SU-DHL-6 (cell line): Measurements from ENCODE around the gene GSTO2.

Source experiments
- H2AFZ ChIP-seq: fragments of 200-600 bp; sonication (generic); 2 replicates; pipeline ENCODE4 v1.6.1; 2014; ENCODE audit warnings: low read depth, mild to moderate bottlenecking, moderate library complexity, mixed read lengths, antibody characterized with exemption, low read length; ENCODE audit not compliant: severe bottlenecking
- H3F3A ChIP-seq: fragments of 200-600 bp; shearing (Covaris generic); 2 replicates; pipeline ENCODE4 v1.6.0; 2016; ENCODE audit warnings: antibody characterized with exemption, mild to moderate bottlenecking; ENCODE audit not compliant: insufficient read depth
- H3K27ac ChIP-seq: fragments of 200-600 bp; sonication (generic); 2 replicates; pipeline ENCODE4 v1.5.1; 2016; ENCODE audit warnings: low read depth, mild to moderate bottlenecking, low read length, moderate library complexity, mixed read lengths
- H3K27me3 ChIP-seq: fragments of 200-600 bp; sonication (generic), shearing (Covaris generic); 2 replicates; pipeline ENCODE4 v1.6.0; 2014; ENCODE audit warnings: mild to moderate bottlenecking, low read length
- H3K36me3 ChIP-seq: fragments of 200-600 bp; sonication (generic); 2 replicates; pipeline ENCODE4 v1.6.1; 2014; ENCODE audit warnings: mild to moderate bottlenecking, low read length, mixed read lengths
- H3K4me2 ChIP-seq: fragments of 300-600, 200-600 bp; shearing (Covaris generic), sonication (generic); 2 replicates; pipeline ENCODE4 v1.6.0; 2014; ENCODE audit warnings: low read length, low read depth, mild to moderate bottlenecking; ENCODE audit not compliant: poor library complexity, severe bottlenecking
- H3K4me3 ChIP-seq: fragments of 200-600 bp; sonication (generic); 2 replicates; pipeline ENCODE4 v1.5.1; 2014; ENCODE audit warnings: antibody characterized with exemption, low read length, mild to moderate bottlenecking, mixed read lengths; ENCODE audit not compliant: insufficient read depth, poor library complexity, severe bottlenecking
- H3K79me2 ChIP-seq: fragments of 200-600 bp; sonication (generic); 2 replicates; pipeline ENCODE4 v1.6.1; 2014; ENCODE audit warnings: mild to moderate bottlenecking, low read length, moderate library complexity; ENCODE audit not compliant: insufficient read depth
- H3K9ac ChIP-seq: fragments of 200-600 bp; sonication (generic); 2 replicates; pipeline ENCODE4 v1.7.0; 2014; ENCODE audit warnings: mild to moderate bottlenecking, low read length
- H3K9me2 ChIP-seq: fragments of 200-600 bp; sonication (generic); replicated peaks from 2 replicates; pipeline ENCODE4 v1.6.1; 2014; ENCODE audit warnings: low read length; ENCODE audit not compliant: insufficient read depth
- H3K9me3 ChIP-seq: fragments of 200-600 bp; sonication (generic); 2 replicates; pipeline ENCODE4 v1.6.1; 2014; ENCODE audit warnings: low read length, mixed read lengths; ENCODE audit not compliant: insufficient read depth
- H4K20me1 ChIP-seq: fragments of 200-600 bp; sonication (generic); 2 replicates; pipeline ENCODE4 v1.6.1; 2014; ENCODE audit warnings: low read depth, mild to moderate bottlenecking, antibody characterized with exemption, low read length, moderate library complexity, mixed read lengths
- EZH2phosphoT487 ChIP-seq: fragments of 200-600 bp; sonication (generic), shearing (Covaris generic); conservative IDR thresholded peaks from 2 replicates; pipeline ENCODE4 v1.6.1; 2018; ENCODE audit warnings: mild to moderate bottlenecking, antibody characterized with exemption, low read length, moderate library complexity, mixed read lengths
- TF ChIP-seq, protein P1 (sequence below): fragments of 200-600 bp; sonication (generic); IDR thresholded peaks from one replicate; pipeline ENCODE4 v1.5.1; 2017; ENCODE audit warnings: antibody characterized with exemption, mild to moderate bottlenecking, low read length, moderate library complexity; ENCODE audit not compliant: insufficient read depth, poor library complexity, severe bottlenecking

Gene GSTO2

DNA sequence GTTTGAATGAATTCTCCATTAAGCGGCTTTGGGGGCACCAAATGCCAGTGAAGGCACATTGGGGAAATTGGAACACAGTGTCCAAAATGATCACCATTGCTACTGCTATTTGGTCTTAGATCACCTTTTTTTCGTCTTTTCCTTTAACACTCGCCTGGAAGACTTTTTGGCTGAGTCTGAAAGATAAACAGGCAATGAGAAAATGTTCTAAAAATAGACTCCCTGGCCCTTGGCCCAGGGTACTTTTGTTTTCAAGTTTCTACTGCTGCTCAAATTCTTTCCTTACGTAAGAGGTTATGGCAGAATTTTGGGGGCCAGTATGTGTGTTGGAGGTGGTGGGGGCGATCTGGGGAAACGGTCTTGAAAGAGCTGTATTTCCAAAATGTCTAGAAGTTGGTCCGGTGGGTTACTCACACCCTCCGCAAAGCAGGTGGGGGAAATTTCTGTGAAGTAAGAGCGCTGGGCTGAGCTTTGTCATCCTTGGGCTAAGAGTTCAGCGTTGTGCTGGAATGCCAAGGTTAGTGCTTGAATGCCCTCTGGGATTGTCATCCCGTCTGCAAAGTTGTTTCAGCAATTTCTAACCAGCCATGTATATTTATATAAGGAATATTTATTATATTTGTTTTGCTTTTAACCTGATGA is 70.6 kb downstream of the GSTO2 start:
- H3K27me3 ChIP-seq: no peaks in the 10 kb centered on the region
- no peaks in the 10 kb centered on the region for H3F3A ChIP-seq
- no peak overlapping the region for H3K4me3 ChIP-seq
- TF ChIP-seq EZH2phosphoT487: no peak
- TF ChIP-seq, protein P1, sequence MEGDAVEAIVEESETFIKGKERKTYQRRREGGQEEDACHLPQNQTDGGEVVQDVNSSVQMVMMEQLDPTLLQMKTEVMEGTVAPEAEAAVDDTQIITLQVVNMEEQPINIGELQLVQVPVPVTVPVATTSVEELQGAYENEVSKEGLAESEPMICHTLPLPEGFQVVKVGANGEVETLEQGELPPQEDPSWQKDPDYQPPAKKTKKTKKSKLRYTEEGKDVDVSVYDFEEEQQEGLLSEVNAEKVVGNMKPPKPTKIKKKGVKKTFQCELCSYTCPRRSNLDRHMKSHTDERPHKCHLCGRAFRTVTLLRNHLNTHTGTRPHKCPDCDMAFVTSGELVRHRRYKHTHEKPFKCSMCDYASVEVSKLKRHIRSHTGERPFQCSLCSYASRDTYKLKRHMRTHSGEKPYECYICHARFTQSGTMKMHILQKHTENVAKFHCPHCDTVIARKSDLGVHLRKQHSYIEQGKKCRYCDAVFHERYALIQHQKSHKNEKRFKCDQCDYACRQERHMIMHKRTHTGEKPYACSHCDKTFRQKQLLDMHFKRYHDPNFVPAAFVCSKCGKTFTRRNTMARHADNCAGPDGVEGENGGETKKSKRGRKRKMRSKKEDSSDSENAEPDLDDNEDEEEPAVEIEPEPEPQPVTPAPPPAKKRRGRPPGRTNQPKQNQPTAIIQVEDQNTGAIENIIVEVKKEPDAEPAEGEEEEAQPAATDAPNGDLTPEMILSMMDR: no peak
- H3K36me3 ChIP-seq: no peaks in the 10 kb centered on the region
- peak overlapping the region; percentile 74 for H3K4me2 ChIP-seq
- H3K27ac ChIP-seq: no peak overlapping the region
- H3K9me2 ChIP-seq: no peaks in the 10 kb centered on the region
- H2AFZ ChIP-seq: no peak overlapping the region
- H3K9me3 ChIP-seq: no peaks in the 10 kb centered on the region
- H4K20me1 ChIP-seq: peaks cover 13% of the 10 kb centered on the region; the same call in 1 of the 2 replicates
- no peak overlapping the region for H3K9ac ChIP-seq
- peaks cover 30% of the 10 kb centered on the region for H3K79me2 ChIP-seq

- Histone ChIP-seq H3K4me3 (no peak overlapping the region), H3K27ac (no peak overlapping the region), H4K20me1 (peaks cover 8% of the 10 kb centered on the region; the same call in 1 of the 2 replicates), H3K9ac (no peak overlapping the region), H3K79me2 (peaks cover 25% of the 10 kb centered on the region), H2AFZ (no peak overlapping the region), H3K9me2 (no peaks in the 10 kb centered on the region), H3F3A (no peaks in the 10 kb centered on the region), H3K4me2 (no peak overlapping the region), H3K36me3 (no peaks in the 10 kb centered on the region), H3K9me3 (no peaks in the 10 kb centered on the region), H3K27me3 (no peaks in the 10 kb centered on the region)
- TF ChIP-seq EZH2phosphoT487: no peak
- TF ChIP-seq, protein P1: no peak
These were observed 71.1 kb downstream of the GSTO2 start for GRCh38 chr10:104340111-104340526.

GRCh38 chr10:104340641-104341040 is 71.7 kb downstream of the GSTO2 start:
- Histone ChIP-seq H3K79me2 (peaks cover 19% of the 10 kb centered on the region), H3K9ac (no peak overlapping the region), H3K4me3 (no peak overlapping the region), H2AFZ (no peak overlapping the region), H3K9me3 (no peaks in the 10 kb centered on the region), H3K27me3 (no peaks in the 10 kb centered on the region), H4K20me1 (peaks cover 3% of the 10 kb centered on the region; the same call in 1 of the 2 replicates), H3K9me2 (no peaks in the 10 kb centered on the region), H3F3A (no peaks in the 10 kb centered on the region), H3K27ac (no peak overlapping the region), H3K4me2 (no peak overlapping the region), H3K36me3 (no peaks in the 10 kb centered on the region)
- TF ChIP-seq EZH2phosphoT487: no peak
- TF ChIP-seq, protein P1: no peak
